ENCODE measurements around the gene GPN1.
A peak's percentile ranks its signal among the peaks of the same experiment; 100 is the strongest.
"Not testable (repeated sequence)": the region's sequence is repeated elsewhere in the genome, so short reads cannot be mapped to it uniquely, and the experiment has no call there.

Gene GPN1

GRCh38 chr2:27627963-27628766, 685 bp upstream of the GPN1 start:
- DNase-seq: peak; percentile 48 to 52

- DNase-seq: not testable (repeated sequence)
Observed at GRCh38 chr2:27630257-27630656, 1.4 kb downstream of the GPN1 start.

- DNase-seq: no peak
Observed at GRCh38 chr2:27634291-27634690, 5.4 kb downstream of the GPN1 start.

GRCh38 chr2:27636766-27637165, 7.9 kb downstream of the GPN1 start:
- DNase-seq: no peak

GRCh38 chr2:27638037-27638637, 9.3 kb downstream of the GPN1 start:
- no peak for DNase-seq

- DNase-seq: no peak
Observed at GRCh38 chr2:27638709-27639108, 9.9 kb downstream of the GPN1 start.

GRCh38 chr2:27640722-27641245, 11.9 kb downstream of the GPN1 start:
- no peak for DNase-seq

DNA sequence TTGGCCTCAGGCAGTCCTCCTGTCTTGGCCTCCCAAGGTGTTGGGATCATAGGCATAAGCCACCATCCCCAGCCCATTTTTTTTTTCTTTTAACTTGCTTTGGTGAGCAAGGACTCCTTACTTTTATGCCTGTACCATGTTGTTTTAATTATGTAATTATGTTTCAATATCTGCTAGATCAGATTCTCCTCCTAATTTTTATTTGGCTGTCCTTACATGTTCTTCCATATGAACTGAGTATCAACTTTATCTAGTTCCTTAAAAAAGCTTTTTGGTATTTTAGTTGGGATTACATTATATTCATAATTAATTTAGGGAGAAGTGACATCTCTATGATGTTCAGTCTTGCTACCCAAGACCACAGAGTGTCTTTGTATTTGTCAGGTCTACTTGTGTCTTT, 16.3 kb downstream of the GPN1 start:
- DNase-seq: no peak

GRCh38 chr2:27647289-27647688, 18.4 kb downstream of the GPN1 start:
- no peak for DNase-seq

- no peak for DNase-seq
Observed at GRCh38 chr2:27647737-27648136, 18.9 kb downstream of the GPN1 start.

GRCh38 chr2:27651056-27651455, 22.2 kb downstream of the GPN1 start:
- DNase-seq: no peak

GRCh38 chr2:27652341-27652740, 23.5 kb downstream of the GPN1 start:
- DNase-seq: no peak

DNA sequence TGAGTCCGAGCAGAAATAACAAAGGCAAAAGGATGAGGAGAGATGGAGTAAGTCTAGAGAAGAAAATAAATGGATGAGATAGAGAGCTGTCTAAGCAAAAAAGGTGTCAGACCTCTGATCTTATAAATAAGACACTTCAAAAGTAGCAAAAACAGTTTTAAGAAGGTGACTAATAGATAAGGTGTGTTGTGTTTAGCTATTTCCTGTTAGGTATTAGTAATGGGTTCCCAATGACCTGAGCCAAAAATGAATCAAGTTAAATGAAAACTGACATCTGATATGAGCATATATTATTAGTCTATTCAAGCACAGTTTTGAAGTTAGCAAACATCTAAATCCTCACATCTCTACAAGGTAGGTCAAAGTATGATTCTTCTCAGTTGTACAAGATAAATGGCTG, 23.9 kb downstream of the GPN1 start:
- DNase-seq: no peak

DNA sequence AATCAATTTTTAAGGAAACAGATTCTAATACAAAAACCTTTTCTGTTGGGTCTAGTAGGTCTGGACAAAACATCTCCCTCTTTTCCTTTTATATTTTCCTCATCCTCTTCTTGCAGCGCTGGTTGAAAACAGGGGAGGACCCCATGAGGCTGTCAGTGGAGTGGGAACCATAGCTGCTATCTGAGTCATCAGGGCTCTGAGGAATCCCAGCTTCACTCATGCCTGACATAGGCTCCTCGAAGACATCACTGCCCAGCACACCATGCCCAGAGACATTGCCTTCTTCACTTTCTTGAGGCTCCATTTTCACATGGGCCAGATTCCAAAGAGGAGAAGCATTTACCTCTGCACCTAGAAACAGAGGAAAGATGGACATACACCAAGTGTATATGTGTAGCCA, 24.5 kb downstream of the GPN1 start:
- no peak for DNase-seq

DNA sequence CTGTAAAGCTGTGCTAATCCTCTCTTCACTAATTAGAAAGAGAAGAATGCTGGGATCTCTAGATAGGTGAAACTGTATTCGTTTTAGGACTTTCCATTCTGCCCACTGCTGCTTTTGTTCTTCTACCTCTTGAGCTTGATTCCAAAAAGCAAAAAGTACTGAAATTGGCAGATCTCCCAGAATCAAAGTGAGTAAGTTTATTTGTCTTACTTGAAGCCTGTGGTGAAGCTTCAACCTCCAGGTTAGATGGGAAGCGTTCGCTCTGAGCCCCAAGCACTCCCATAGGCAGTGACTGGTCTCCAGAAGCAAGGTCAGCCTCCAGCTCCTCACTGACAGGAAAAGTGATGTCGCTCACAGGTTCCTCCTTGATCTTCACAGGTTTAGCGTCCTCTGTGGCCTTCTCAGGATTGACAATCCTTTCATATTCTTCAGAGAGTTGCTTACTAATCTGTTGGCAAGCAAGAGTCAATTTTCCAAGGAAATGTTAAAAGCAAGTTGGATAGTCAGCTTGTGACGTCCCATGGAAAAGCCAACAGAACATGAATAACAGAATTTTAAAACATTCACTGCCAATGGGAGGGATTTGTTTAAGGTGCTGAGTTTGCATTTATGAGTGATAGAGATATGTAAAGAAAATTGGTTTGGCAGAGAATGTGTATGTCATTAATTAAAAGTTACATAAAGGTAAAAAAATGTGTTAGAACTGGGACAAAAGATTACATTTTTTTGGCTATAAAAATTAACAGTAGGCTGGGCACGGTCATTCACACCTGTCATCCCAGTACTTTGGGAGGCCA, 26.5 kb downstream of the GPN1 start:
- no peak for DNase-seq

DNA sequence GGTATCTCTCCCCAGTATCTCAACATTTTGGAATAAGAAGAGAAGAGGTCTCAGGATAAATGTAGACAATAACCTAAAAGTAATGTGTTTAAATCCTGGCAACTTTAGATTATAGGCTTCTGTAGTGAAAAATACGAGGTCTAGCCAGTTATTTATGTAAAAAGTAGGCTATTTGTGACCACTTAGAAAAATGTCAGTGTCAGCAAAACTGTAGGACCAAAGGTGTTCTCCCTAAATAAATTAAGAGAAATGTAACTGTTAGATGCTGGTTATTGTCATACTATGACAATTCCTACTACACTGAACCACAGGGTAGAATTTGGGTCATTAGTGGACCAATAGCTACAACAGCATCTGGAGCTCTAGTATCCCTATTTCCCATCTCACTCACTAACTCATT, 32.5 kb downstream of the GPN1 start:
- DNase-seq: no peak

- peak; percentile 65 to 75 for DNase-seq
Observed at GRCh38 chr2:27663285-27664153, 34.7 kb downstream of the GPN1 start, which contains the start of the genes SLC4A1AP and SUPT7L. Gene SLC4A1AP, plus strand, starts transcription at chr2:27663889. Its CDS starts 26 bp downstream, at chr2:27663915. Gene SUPT7L, minus strand, starts transcription at chr2:27663614. Its CDS starts 1,422 bp downstream, at chr2:27662192.

DNA sequence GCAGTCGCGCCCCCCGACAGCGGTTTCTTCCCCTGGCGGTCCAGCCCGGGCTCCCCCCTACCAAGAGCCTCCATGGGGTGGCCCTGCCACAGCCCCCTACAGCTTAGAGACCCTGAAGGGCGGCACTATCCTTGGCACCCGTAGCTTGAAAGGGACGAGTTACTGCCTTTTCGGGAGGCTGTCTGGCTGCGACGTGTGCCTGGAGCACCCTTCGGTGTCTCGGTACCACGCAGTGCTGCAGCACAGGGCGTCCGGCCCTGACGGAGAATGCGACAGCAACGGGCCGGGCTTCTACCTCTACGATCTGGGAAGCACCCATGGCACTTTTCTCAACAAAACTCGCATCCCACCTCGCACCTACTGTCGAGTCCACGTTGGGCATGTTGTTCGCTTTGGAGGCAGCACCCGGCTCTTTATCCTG, 35.3 kb downstream of the GPN1 start:
- peak in 1 of 2 donors; percentile 13 for DNase-seq

- DNase-seq: peak; percentile 42 to 52
Observed at GRCh38 chr2:27664622-27665363, 35.9 kb downstream of the GPN1 start.

- peak; percentile 12 to 43 for DNase-seq
Observed at GRCh38 chr2:27667446-27667845, 38.6 kb downstream of the GPN1 start.

- DNase-seq: no peak
Observed at GRCh38 chr2:27671235-27671634, 42.4 kb downstream of the GPN1 start.
